ENCODE measurements around the gene ZIM2.
A peak's percentile ranks its signal among the peaks of the same experiment; 100 is the strongest.

The ZIM2 gene

DNA sequence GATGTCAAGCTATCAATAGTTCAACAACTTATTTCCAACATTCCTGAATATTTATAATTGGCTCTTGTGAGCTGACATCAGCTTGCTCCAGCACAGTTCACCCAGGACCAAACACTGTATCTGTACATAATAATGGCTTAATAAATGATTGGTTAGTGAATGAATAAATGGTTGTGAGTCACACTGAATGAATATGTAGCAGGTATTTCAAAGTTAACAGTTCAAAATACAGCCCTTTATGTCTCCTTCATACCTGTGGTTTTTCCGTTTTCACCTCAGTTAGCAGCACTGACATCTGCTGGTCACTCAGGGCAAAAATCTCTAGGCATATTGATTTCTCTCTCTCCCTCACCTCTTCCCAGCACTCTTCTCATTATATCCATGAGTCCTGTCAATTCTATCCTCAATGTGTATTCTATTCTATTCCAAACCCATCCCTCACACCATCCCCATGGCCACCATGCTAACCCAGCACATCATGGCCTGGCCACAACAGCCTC lies 76.3 kb downstream of the ZIM2 start:
- TF ChIP-seq, protein P1, sequence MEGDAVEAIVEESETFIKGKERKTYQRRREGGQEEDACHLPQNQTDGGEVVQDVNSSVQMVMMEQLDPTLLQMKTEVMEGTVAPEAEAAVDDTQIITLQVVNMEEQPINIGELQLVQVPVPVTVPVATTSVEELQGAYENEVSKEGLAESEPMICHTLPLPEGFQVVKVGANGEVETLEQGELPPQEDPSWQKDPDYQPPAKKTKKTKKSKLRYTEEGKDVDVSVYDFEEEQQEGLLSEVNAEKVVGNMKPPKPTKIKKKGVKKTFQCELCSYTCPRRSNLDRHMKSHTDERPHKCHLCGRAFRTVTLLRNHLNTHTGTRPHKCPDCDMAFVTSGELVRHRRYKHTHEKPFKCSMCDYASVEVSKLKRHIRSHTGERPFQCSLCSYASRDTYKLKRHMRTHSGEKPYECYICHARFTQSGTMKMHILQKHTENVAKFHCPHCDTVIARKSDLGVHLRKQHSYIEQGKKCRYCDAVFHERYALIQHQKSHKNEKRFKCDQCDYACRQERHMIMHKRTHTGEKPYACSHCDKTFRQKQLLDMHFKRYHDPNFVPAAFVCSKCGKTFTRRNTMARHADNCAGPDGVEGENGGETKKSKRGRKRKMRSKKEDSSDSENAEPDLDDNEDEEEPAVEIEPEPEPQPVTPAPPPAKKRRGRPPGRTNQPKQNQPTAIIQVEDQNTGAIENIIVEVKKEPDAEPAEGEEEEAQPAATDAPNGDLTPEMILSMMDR (IDR thresholded peaks at IDR 0.05; ENCODE audit: control insufficient read depth, extremely low read depth, insufficient read depth): no peak
- no peak overlapping the region for H3K4me3 ChIP-seq (ENCODE audit: low read depth, low read length)

DNA sequence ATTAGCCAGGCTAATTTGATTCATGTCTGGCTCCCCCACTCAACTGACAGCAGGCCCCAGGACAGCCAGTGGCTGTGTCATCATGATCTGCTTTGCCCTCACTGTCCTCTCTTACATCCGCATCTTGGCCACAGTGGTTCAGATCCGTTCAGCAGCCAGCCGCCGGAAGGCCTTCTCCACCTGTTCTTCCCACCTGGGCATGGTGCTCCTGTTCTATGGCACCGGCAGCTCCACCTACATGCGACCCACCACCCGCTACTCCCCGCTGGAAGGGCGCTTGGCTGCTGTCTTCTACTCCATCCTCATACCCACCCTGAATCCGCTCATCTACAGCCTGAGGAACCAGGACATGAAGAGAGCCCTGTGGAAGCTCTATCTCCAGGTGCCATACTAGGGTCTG lies 79.7 kb downstream of the ZIM2 start:
- TF ChIP-seq, protein P1 (IDR thresholded peaks at IDR 0.05; ENCODE audit: control insufficient read depth, extremely low read depth, insufficient read depth): no peak
- no peak overlapping the region for H3K4me3 ChIP-seq (ENCODE audit: low read depth, low read length)
- no peak for DNase-seq (ENCODE audit: low read depth)

More for the DNA sequence above, 76.3 kb downstream of the ZIM2 start:
- no peak for DNase-seq (ENCODE audit: low read depth)

DNA sequence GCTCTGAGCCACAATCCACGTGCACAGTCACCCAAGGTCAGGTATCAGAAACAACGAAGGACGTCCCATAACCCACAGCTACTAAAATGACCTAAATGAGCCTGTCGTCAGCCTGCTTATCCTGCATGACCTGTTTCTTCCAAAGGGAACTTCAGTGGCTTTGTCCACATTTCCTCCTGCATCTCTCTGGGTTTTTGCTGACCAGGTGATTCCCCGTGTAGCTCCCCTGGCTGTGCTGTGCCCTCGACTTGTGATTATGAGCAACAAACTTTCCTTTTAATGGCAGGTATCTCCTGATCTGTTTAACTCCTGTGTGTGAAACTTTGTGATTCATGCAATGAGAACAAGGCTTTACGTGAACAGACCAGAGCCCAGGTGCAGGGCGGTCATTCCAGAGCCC lies 81.0 kb downstream of the ZIM2 start:
- no peak overlapping the region for H3K4me3 ChIP-seq (ENCODE audit: low read depth, low read length)
- TF ChIP-seq, protein P1 (IDR thresholded peaks at IDR 0.05; ENCODE audit: control insufficient read depth, extremely low read depth, insufficient read depth): no peak
- no peak for DNase-seq (ENCODE audit: low read depth)

DNA sequence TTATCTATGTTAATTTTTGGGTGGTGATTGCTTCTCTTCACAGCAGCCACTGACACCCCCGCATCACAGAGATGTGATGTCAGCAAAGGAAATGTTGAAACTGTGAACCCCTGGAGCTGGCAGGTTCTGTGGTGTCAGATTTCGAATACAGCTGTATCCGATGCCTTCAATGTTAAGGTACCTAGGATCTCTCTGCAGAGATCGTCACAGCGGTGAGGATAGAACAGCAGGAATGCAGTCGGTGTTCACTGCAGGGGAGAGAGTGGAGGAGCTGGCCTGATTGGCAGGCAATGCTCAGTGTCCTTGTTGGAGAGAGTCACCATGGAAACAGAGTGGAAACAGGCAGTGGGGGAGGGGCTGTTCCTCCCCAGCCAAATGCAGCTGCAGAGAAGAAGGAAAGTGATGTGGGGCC lies 89.4 kb downstream of the ZIM2 start:
- DNase-seq (ENCODE audit: low read depth): no peak
- no peak overlapping the region for H3K4me3 ChIP-seq (ENCODE audit: low read depth, low read length)
- TF ChIP-seq, protein P1 (IDR thresholded peaks at IDR 0.05; ENCODE audit: control insufficient read depth, extremely low read depth, insufficient read depth): no peak

DNA sequence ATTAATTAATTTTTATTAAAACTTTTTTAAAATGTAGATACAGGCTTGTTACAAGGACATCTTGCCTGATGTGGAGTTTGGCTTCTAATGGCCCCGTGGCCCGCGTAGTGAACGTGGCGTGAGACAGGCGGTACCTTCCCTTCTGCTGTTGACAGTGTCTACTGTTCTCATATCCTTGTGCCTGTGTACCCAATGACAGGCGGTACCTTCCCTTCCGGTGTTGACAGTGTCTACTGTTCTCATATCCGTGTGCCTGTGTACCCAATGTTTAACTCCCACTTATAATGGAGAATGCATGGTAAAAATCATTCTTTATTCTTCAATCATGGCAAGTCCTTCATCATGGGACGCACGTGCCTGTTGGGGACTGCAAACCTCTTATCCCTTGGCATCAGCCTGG lies 89.9 kb downstream of the ZIM2 start:
- H3K4me3 ChIP-seq (ENCODE audit: low read depth, low read length): no peak overlapping the region
- TF ChIP-seq, protein P1 (IDR thresholded peaks at IDR 0.05; ENCODE audit: control insufficient read depth, extremely low read depth, insufficient read depth): no peak
- DNase-seq (ENCODE audit: low read depth): no peak

DNA sequence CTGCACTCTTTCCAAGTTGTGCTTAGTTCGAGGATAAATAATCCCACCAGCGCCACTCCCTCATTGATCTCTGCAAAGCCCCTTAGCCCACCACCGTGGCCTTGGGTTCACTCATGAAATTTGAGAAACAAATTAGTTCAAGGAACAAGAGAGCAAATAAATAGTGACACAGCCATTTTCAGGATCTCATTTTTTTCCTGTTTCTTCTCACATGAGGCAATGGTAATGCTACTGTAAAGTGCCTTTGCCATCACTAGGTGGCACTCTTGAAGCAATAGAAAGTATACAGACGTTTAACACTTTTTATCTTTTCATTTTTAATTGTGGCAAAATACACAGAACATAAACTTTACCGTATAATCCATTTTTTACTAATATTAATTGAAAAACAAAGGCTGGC lies 92.1 kb downstream of the ZIM2 start:
- no peak overlapping the region for H3K4me3 ChIP-seq (ENCODE audit: low read depth, low read length)
- TF ChIP-seq, protein P1 (IDR thresholded peaks at IDR 0.05; ENCODE audit: control insufficient read depth, extremely low read depth, insufficient read depth): peak; percentile 75
- DNase-seq (ENCODE audit: low read depth): peak; percentile 52

DNA sequence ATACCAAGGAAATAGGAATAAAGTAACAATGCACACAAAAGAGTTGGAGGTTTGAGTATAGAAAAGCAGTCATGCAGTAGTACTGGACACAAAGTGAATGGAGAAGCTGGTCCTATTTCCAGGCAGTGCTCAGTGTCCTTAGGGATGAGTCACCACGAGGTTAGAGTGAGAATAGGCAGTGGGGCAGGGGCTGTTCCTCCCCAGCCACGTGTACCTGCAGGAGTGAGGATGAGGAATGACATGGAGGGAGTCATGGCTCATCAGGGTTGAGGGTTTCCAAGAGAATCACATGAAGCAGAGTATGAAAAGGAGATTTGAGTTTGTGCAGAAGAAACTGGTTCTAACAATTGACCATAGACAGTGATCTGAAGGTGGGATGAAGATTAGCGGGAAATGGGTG lies 94.2 kb downstream of the ZIM2 start:
- H3K4me3 ChIP-seq (ENCODE audit: low read depth, low read length): no peak overlapping the region
- TF ChIP-seq, protein P1 (IDR thresholded peaks at IDR 0.05; ENCODE audit: control insufficient read depth, extremely low read depth, insufficient read depth): no peak
- DNase-seq (ENCODE audit: low read depth): no peak

Data from LNCaP clone FGC (cell line).